Measurements from ENCODE around the gene PHACTR1. TPM values are rescaled to one million over a fixed set of nuclear protein-coding genes. Genes with fewer than 3 reads are reported as not detected.
A peak's percentile ranks its signal among the peaks of the same experiment; 100 is the strongest.

PHACTR1 gene
- total RNA-seq, 6 experiments from 2014 or later = 0.20 to 3.5 (median 0.93) TPM

GRCh38 chr6:13336553-13336952, 620.0 kb downstream of the PHACTR1 start:
- TF ChIP-seq POLR2A (IDR thresholded peaks at IDR 0.05) (no peak), CTCF (IDR thresholded peaks at IDR 0.05) (peak; percentile 73 to 90 (median 84))
- DNase-seq (peak in 2 of 3 donors; percentile 76 to 80), ATAC-seq (peak; percentile 94 to 96 (median 96))
- Histone ChIP-seq H3K27ac (no peak overlapping the region), H3K4me3 (no peak overlapping the region), H3K9me3 (no peaks in the 10 kb centered on the region), H3K4me1 (no peaks in the 10 kb centered on the region), H3K27me3 (no peaks in the 10 kb centered on the region), H3K36me3 (no peaks in the 10 kb centered on the region)
- WGBS (ENCODE audit: insufficient coverage, low coverage, low lambda C conversion rate, missing lambda C conversion rate) = 35% methylated on average over 11 of the region's 11 CpGs
- intact Hi-C loops (cut with DNase I) = loop anchor here in 1 of 2 donors (10.0 kb wide), 2 partner anchors 142 to 422 kb away; no protein-coding TSS in a partner anchor

DNA sequence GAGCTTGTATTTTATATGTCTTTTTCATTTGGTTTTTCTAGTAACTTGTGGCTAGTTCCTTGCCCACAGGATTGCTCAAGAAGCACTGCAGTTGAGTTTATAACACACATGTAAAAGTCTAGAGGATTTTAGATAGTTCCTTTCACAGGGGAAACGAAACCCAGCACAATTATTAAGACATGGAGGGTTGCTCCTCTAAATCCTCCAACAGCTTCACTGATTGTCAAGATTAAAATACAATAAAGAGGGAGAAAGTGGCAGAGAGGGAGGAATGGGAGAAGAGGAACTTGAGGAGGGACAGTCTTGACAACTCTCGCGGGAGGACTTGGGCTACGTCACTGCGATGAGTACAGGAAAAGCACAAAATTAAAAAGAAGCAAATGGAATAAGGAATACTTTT, 621.5 kb downstream of the PHACTR1 start:
- Histone ChIP-seq H3K4me1 (no peaks in the 10 kb centered on the region), H3K4me3 (no peak overlapping the region), H3K36me3 (no peaks in the 10 kb centered on the region), H3K27ac (no peak overlapping the region), H3K9me3 (no peaks in the 10 kb centered on the region), H3K27me3 (no peaks in the 10 kb centered on the region)
- 50% methylated on average over 5 of the region's 5 CpGs for WGBS (ENCODE audit: insufficient coverage, low coverage, low lambda C conversion rate, missing lambda C conversion rate)
- DNase-seq (no peak), ATAC-seq (peak in 1 of 4 donors; percentile 24)
- intact Hi-C loops (cut with DNase I) = loop anchor here in 1 of 2 donors (10.0 kb wide), 2 partner anchors 143 to 423 kb away; no protein-coding TSS in a partner anchor
- TF ChIP-seq POLR2A (IDR thresholded peaks at IDR 0.05) = no peak

Small RNAs within 50 kb of the gene (small RNA-seq; reads per million reads assigned to genes)
- 0 reads per million in 2 experiments for gene RNU1-11P
